DND-41 (cell line): Measurements from ENCODE around the gene CDH20.

Source experiments
- EZH2 ChIP-seq: IDR thresholded peaks from 3 replicates; pipeline ENCODE4 v1.6.1; 2012; ENCODE audit warnings: borderline replicate concordance, low read depth, mild to moderate bottlenecking, moderate library complexity, low read length, inconsistent platforms; ENCODE audit not compliant: severe bottlenecking
- TF ChIP-seq, protein P1 (sequence below): IDR thresholded peaks from 2 replicates; pipeline ENCODE4 v1.5.1; 2012; ENCODE audit warnings: borderline replicate concordance, low read length, moderate library complexity, mild to moderate bottlenecking; ENCODE audit not compliant: poor library complexity, severe bottlenecking; ENCODE audit errors: extremely low read depth

DNA sequence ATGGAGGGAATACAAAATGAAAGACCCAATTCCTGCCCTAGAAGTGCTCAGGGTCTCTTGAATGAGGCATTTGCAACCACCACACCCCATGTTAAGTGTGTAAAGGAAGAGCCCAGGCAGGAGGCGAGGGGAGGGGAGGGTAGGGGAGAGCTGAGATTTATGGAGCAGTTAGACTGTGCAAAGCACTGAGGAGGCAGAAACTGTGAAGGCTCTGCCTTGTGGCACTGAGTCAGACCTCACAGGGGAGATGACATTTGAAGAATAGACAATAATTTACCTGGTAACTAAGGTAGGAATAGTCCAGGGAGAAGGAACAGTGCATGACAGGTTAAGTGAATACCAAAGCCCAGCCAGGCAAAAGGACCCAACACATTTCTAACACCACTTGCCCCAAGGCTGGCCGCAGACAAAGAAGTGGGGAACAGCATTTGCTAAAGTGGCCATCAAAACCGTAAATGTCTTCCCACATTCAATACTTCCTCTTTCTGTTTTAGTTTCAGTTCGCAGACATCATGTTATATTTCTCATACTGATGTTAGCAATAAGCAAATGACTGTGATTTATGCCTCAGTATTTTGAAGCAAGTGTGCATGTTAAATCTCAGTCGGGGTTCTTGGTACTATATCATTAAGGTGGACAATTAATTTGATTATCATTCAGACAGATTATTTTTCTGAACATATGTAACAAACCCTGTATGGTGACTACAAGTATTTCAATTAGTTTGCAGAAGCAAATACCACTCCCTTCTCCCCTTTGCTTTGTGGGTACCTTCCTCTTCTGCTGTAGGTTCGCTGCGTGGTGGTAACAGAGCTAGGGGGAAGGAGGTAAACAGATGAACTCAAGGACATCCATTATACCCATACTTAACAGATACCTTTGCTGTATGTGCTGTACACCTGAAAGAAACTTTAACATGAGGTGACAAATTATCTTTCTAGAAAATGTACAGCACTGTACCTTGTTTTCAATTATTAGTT is 27.5 kb downstream of the CDH20 start:
- TF ChIP-seq, protein P1, sequence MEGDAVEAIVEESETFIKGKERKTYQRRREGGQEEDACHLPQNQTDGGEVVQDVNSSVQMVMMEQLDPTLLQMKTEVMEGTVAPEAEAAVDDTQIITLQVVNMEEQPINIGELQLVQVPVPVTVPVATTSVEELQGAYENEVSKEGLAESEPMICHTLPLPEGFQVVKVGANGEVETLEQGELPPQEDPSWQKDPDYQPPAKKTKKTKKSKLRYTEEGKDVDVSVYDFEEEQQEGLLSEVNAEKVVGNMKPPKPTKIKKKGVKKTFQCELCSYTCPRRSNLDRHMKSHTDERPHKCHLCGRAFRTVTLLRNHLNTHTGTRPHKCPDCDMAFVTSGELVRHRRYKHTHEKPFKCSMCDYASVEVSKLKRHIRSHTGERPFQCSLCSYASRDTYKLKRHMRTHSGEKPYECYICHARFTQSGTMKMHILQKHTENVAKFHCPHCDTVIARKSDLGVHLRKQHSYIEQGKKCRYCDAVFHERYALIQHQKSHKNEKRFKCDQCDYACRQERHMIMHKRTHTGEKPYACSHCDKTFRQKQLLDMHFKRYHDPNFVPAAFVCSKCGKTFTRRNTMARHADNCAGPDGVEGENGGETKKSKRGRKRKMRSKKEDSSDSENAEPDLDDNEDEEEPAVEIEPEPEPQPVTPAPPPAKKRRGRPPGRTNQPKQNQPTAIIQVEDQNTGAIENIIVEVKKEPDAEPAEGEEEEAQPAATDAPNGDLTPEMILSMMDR: no peak
- no peak for TF ChIP-seq EZH2
